GM10266 (cell line): ENCODE results near the gene SNW1.

Source experiments
- DNase-seq: peaks from one replicate; pipeline ENCODE4 v3.0.0; 2012; ENCODE audit errors: extremely low spot score
- TF ChIP-seq, protein P1 (sequence below): IDR thresholded peaks from 2 replicates; pipeline ENCODE4 v1.5.1; 2012; ENCODE audit warnings: mild to moderate bottlenecking, low read depth; ENCODE audit not compliant: control insufficient read depth, insufficient read depth; ENCODE audit errors: missing control alignments

Gene SNW1

DNA sequence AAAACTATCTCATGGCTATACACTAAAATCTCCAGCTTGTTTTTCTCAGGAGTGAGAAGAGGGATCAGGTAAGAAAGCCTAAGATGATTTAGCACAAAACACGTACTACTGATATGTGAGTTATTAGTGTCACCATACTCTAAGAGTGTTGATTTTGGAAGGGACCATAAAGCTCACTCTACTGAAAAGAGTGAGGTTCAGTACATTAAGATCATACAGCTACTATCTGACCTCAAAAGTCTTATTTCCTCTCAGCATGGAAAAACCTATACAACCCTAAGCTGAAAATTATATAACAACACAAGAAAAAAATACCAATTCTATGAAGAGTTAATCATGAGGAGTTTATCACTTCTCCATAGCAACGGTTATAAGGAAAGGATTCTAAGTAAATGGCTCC is 19.5 kb downstream of the SNW1 start:
- TF ChIP-seq, protein P1, sequence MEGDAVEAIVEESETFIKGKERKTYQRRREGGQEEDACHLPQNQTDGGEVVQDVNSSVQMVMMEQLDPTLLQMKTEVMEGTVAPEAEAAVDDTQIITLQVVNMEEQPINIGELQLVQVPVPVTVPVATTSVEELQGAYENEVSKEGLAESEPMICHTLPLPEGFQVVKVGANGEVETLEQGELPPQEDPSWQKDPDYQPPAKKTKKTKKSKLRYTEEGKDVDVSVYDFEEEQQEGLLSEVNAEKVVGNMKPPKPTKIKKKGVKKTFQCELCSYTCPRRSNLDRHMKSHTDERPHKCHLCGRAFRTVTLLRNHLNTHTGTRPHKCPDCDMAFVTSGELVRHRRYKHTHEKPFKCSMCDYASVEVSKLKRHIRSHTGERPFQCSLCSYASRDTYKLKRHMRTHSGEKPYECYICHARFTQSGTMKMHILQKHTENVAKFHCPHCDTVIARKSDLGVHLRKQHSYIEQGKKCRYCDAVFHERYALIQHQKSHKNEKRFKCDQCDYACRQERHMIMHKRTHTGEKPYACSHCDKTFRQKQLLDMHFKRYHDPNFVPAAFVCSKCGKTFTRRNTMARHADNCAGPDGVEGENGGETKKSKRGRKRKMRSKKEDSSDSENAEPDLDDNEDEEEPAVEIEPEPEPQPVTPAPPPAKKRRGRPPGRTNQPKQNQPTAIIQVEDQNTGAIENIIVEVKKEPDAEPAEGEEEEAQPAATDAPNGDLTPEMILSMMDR, result no peak
- DNase-seq, result no peak

DNA sequence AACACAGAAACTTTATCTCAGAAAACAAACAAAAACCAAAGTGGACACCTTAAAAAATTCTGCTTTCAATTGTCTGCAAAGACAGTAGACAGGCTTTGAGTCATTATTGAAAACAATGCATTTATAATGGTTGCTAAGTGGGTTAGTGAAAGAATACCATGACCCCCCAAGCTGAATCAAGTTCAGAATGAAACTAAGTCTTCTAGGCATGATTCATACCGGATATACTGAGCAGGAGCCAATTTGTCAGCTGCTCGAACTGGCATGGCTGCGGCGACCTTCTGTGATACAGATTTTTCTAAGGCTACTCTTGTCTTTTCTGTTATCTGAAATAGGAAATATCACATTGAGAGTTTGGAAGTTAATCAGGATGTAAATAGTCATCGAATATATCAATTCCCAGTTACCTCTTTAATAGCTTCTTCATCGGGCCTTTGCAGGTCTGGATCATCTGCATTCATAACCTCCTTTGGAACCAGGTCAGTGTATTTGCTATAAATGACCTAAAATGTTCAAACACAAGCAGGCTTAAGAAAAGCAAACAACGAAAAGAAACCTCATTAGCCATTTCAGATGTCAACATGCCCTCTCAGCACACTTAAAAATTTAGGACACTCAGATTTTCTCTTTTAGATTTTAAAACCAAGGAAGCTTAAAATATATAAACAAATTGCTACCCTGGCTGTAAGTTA is 22.3 kb downstream of the SNW1 start:
- TF ChIP-seq, protein P1, result no peak

DNA sequence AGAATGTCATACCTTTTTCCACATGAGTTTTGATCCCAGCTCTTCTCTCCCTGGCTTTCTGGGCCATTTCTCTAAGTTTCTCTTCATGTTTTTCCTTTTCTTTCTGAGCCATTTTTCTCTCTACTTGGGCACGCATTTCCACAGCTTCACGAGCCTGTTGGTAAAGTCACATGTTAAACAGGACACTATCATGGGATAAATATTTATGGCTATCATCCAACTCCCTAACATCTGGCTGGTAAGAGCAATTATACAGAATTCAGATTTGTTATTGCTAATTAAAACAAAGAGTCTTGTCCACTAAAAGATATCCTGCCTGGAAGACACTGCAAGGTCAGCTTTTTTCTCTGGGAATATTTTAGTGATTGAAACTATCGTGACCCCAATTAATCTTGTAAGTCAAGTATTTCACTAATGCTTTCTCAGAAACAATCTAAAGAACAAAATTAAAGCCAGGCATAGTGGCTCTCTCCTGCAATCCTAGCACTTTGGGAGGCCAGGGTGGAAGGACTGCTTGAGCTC is 29.9 kb downstream of the SNW1 start:
- DNase-seq, result no peak
- TF ChIP-seq, protein P1, result no peak

More for the DNA sequence above, 22.3 kb downstream of the SNW1 start:
- DNase-seq, result no peak

DNA sequence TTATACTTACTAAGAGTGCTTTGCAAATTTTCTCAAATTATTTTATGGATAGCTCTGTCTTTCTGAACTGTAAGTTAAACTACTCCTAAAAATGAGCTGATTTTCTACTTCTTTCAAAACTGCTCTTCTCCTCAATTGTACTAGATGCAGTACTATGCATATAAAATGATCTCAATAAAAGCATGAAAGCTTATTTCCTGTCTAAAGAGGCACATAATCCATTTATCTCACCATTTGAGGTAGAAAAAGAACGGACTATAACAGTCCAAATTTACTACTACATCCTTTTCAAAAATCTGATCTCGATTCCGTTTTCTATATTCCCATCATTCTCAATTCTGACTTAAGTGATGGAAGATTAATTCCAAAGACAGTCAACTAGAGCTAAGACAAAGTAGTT is 38.7 kb downstream of the SNW1 start:
- no peak for DNase-seq
- TF ChIP-seq, protein P1, result no peak

DNA sequence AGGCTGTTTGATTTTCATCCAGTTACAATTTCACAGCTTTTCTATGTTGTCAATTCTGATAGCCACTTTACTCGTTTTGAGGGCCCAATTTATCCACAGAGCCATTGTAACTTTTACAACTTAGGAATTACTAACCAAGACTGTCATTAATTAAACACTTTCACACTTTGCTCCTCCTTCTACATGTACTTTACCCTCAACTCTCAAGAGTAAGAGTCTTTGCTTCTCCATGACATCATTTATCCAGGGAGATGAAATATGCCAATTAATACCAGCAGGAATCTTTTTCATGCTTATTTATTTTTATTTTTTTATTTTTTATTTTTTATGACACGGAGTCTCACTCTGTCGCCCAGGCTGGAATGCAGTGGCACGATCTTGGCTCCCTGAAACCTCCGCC is 39.5 kb downstream of the SNW1 start:
- TF ChIP-seq, protein P1, result no peak
- no peak for DNase-seq

DNA sequence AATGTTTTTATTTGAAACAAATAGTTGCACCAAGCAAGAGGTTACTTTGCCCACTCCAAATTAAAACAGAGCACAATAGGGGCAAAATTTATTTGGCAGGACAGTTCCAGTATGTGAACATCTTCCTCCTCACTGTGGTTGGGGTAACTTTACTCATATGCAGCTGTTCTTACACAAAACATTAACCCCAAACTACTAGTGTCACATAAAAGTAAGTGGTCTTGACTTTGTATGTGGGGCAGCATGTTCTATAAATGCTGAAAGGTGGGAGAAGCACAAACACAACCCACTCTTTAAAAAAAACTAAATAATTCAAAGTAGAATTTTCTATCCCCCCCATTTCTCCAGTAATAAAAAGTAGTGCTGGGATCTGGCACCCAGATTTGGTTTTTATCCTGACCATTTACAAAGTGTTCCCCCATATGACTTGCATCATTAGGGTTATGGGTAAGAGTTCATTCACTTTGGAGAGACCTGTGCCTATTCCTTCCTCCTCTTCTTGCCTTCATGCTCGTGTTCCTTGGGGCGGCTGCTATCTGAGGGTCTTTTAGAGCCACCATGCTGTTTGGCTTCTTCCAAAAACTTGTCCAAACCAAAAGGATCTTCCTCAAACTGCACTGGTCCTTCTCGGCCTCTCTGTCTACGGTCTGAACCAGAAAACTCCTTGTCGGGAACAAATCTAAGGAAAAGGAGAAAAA is 43.2 kb downstream of the SNW1 start:
- TF ChIP-seq, protein P1, result no peak
- DNase-seq, result no peak

DNA sequence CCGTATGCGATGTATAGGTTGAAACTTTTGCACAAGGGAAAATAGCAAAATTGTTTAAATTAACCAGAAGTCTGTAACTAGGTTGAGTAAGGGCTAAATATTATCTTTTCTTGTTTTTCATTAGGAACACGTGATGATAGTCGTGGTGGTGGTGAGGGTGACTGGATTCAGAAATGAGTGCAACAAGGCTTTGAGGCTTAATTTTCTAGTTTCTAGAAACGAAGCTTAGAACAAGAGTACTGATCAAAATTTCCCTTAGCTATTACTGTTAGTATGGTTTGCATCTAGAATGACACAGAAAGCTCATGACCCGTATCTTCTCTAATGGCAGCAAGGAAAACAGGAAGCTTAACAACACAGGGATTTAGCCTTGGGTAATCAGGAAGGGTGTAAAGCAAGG is 46.0 kb downstream of the SNW1 start:
- TF ChIP-seq, protein P1, result no peak
- DNase-seq, result no peak
